ENCODE data around the gene ZNF398. TPM values are rescaled to one million over a fixed set of nuclear protein-coding genes. Genes with fewer than 3 reads are reported as not detected.

ZNF398 gene
- total and polyA plus RNA-seq, 2 of the 13 experiments (the other 11 are each of a cell fraction or from before 2014, with no cell fraction given), result 3.0 to 8.9 TPM

- TF ChIP-seq AHDC1 (CRISPR knock-in tag; IDR thresholded peaks at IDR 0.05; ENCODE audit: borderline replicate concordance) (no peak; the same call in 1 of the 2 replicates), TFDP2 (CRISPR knock-in tag; IDR thresholded peaks at IDR 0.05) (peak; percentile 73; the same call in 1 of the 2 replicates), CCDC6 (CRISPR knock-in tag; IDR thresholded peaks at IDR 0.05) (peak; percentile 63; the same call in 1 of the 2 replicates), ATF5 (CRISPR knock-in tag; IDR thresholded peaks at IDR 0.05; ENCODE audit: low read depth) (no peak), AGO2 (optimal IDR thresholded peaks at IDR 0.05; ENCODE audit: low read depth, low read length) (no peak), KAT8 (CRISPR knock-in tag; IDR thresholded peaks at IDR 0.05) (peak; percentile 88), ZNF781 (CRISPR knock-in tag; IDR thresholded peaks at IDR 0.05; ENCODE audit: borderline replicate concordance, not compliant biosample characterization) (no peak), AGO1 (IDR thresholded peaks at IDR 0.05; ENCODE audit: low read depth, low read length, poor library complexity, severe bottlenecking) (no peak), TBX3 (IDR thresholded peaks at IDR 0.05; ENCODE audit: borderline replicate concordance) (no peak), ZNF691 (CRISPR knock-in tag; IDR thresholded peaks at IDR 0.05; ENCODE audit: borderline replicate concordance, low read depth) (no peak)
- TF ChIP-seq, protein P1, sequence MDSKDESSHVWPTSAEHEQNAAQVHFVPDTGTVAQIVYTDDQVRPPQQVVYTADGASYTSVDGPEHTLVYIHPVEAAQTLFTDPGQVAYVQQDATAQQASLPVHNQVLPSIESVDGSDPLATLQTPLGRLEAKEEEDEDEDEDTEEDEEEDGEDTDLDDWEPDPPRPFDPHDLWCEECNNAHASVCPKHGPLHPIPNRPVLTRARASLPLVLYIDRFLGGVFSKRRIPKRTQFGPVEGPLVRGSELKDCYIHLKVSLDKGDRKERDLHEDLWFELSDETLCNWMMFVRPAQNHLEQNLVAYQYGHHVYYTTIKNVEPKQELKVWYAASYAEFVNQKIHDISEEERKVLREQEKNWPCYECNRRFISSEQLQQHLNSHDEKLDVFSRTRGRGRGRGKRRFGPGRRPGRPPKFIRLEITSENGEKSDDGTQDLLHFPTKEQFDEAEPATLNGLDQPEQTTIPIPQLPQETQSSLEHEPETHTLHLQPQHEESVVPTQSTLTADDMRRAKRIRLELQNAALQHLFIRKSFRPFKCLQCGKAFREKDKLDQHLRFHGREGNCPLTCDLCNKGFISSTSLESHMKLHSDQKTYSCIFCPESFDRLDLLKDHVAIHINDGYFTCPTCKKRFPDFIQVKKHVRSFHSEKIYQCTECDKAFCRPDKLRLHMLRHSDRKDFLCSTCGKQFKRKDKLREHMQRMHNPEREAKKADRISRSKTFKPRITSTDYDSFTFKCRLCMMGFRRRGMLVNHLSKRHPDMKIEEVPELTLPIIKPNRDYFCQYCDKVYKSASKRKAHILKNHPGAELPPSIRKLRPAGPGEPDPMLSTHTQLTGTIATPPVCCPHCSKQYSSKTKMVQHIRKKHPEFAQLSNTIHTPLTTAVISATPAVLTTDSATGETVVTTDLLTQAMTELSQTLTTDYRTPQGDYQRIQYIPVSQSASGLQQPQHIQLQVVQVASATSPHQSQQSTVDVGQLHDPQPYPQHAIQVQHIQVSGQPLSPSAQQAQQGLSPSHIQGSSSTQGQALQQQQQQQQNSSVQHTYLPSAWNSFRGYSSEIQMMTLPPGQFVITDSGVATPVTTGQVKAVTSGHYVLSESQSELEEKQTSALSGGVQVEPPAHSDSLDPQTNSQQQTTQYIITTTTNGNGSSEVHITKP (CRISPR knock-in tag; IDR thresholded peaks at IDR 0.05; ENCODE audit: low read depth), result no peak; the same call in 1 of the 2 replicates
- TF ChIP-seq, protein P2, sequence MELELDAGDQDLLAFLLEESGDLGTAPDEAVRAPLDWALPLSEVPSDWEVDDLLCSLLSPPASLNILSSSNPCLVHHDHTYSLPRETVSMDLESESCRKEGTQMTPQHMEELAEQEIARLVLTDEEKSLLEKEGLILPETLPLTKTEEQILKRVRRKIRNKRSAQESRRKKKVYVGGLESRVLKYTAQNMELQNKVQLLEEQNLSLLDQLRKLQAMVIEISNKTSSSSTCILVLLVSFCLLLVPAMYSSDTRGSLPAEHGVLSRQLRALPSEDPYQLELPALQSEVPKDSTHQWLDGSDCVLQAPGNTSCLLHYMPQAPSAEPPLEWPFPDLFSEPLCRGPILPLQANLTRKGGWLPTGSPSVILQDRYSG (CRISPR knock-in tag; IDR thresholded peaks at IDR 0.05), result no peak
Measured at GRCh38 chr7:149195180-149196150, 48.2 kb downstream of the ZNF398 start, which contains the start of gene ZNF282 (continued).
